Measurements from ENCODE around the gene GLTP.
"Not testable (repeated sequence)": the region's sequence is repeated elsewhere in the genome, so short reads cannot be mapped to it uniquely, and the experiment has no call there.

GLTP gene, protein sequence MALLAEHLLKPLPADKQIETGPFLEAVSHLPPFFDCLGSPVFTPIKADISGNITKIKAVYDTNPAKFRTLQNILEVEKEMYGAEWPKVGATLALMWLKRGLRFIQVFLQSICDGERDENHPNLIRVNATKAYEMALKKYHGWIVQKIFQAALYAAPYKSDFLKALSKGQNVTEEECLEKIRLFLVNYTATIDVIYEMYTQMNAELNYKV

DNA sequence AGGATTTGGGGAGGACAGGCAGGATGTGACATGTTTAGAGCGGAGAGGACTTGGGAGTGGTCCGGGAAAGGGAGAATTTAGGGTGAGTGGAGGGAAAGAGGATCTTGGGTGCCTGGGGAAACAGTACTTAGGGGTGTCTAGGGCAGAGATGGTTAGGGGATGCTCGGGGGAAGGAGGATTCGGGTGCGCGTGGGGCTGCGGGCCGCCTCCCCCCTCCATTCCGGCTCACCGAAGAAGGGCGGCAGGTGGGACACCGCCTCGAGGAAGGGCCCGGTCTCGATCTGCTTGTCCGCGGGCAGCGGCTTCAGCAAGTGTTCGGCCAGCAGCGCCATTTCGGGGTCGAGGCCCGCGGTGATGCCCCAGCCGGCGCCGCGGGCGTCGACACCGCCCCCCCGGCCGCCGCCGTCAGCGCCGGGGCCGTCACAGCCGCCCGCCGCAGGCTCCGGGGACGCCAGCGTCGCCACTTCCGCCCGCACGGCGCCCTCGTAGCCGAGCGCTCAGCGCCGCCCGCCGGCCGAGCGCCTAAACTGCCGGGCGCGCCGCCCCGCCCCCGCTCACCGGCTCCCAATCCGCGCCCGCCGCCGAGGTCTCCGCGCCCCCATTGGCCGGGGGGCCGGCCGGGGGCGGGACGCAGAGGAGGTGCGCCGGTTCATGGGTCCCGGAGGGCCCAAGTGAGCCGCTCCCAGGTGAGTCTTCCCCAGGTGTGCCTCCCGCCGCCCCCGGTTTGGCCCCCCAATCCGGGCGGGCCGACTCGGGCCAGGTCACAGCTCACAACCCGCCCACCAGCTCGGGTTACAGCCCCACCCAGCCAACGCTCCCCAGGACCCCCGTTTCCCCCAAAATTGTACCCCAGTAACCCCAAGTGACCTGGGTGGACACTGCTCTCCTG lies at the start of gene GLTP:
Gene GLTP, minus strand, starts transcription at position 499 of the 889 bp plus-strand sequence. Its CDS starts 167 bp downstream, at position 332.
- Histone ChIP-seq H3K27me3 (ENCODE audit: insufficient read depth, low read length) (peaks cover 23% of the 10 kb centered on the region), H3K4me3 (ENCODE audit: low read length) (peak within 1 kb of the TSS; percentile 80), H3K9me3 (ENCODE audit: insufficient read depth, low read depth, low read length) (no peaks in the 10 kb centered on the region), H3K27ac (ENCODE audit: low read length) (no peak within 1 kb of the TSS), H3K4me1 (ENCODE audit: insufficient read depth, low read length) (peaks cover 15% of the 10 kb centered on the region), H3K9ac (ENCODE audit: low read depth, low read length) (peak within 1 kb of the TSS; percentile 72), H3K36me3 (ENCODE audit: insufficient read depth, low read depth, low read length) (no peaks in the 10 kb centered on the region)

DNA sequence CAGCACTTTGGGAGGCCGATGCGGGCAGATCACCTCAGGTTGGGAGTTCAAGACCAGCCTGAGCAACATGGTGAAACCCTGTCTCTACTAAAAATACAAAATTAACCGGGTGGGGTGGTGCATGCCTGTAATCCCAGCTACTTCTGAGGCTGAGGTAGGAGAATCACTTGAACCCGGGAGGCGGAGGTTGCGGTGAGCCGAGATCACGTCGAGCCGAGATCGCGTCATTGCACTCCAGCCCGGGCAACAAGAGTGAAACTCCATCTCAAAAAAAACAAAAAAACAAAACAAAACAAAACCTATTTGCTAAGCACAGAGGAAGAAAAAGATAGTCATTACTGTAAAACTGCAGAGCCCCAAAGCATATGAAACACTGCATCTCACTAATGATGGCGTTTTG lies 49.0 kb upstream of the GLTP start:
- H3K9me3 ChIP-seq (ENCODE audit: insufficient read depth, low read depth, low read length); H3K27ac ChIP-seq (ENCODE audit: low read length); H3K4me3 ChIP-seq (ENCODE audit: low read length); H3K27me3 ChIP-seq (ENCODE audit: insufficient read depth, low read length); H3K4me1 ChIP-seq (ENCODE audit: insufficient read depth, low read length); H3K9ac ChIP-seq (ENCODE audit: low read depth, low read length): not testable (repeated sequence)
- peaks cover 39% of the 10 kb centered on the region for H3K36me3 ChIP-seq (ENCODE audit: insufficient read depth, low read depth, low read length)

DNA sequence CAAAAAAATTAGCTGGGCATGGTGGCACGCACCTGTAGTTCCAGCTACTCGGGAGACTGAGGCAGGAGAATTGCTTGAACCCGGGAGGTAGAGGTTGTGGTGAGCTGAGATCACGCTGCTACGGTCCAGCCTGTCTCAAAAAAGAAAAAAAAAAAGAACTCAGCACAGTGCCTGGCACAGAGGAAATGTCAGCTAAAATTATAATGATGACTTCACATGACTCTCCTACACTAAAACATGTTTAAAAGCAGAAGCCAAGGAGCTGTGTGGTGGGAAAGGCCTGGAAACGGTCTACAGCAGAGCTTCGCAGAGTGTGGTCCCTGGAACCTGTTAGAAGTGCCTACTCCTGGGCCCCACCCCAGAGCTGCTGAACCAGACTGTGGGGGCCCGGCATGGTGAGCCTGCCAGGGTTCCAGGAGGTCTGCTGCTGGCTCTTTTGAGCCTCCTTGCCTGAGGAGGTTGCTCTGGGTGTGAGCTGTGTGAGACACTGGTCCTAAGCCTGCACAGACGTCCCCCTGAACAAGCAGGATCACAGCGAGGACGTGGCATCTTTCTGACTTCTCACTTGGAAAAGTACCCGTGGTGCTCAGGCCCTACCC lies 47.8 kb upstream of the GLTP start:
- Histone ChIP-seq H3K36me3 (ENCODE audit: insufficient read depth, low read depth, low read length) (peaks cover 31% of the 10 kb centered on the region), H3K9ac (ENCODE audit: low read depth, low read length) (no peak overlapping the region), H3K27me3 (ENCODE audit: insufficient read depth, low read length) (no peaks in the 10 kb centered on the region), H3K27ac (ENCODE audit: low read length) (no peak overlapping the region), H3K4me3 (ENCODE audit: low read length) (no peak overlapping the region), H3K9me3 (ENCODE audit: insufficient read depth, low read depth, low read length) (no peaks in the 10 kb centered on the region), H3K4me1 (ENCODE audit: insufficient read depth, low read length) (no peaks in the 10 kb centered on the region)

DNA sequence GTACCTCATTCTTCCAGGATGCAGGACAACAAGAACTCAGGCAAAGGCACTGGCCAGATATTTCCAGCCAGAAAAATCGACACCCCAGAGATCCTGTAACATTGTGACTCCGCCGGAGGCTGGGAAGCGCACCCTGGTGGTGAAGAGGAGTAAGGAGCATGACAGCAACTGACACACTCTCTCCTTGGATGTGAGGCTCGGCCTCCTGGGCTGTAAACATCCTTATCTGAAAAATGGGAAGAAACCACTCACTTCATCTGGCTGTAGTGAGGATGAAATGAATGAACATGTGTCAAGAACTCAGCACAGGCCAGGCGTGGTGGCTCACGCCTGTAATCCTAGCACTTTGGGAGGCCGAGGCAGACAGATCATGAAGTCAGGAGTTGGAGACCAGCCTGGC lies 47.3 kb upstream of the GLTP start:
- Histone ChIP-seq H3K9ac (ENCODE audit: low read depth, low read length) (no peak overlapping the region), H3K27ac (ENCODE audit: low read length) (no peak overlapping the region), H3K4me3 (ENCODE audit: low read length) (no peak overlapping the region), H3K9me3 (ENCODE audit: insufficient read depth, low read depth, low read length) (no peaks in the 10 kb centered on the region), H3K36me3 (ENCODE audit: insufficient read depth, low read depth, low read length) (peaks cover 26% of the 10 kb centered on the region), H3K4me1 (ENCODE audit: insufficient read depth, low read length) (no peaks in the 10 kb centered on the region), H3K27me3 (ENCODE audit: insufficient read depth, low read length) (no peaks in the 10 kb centered on the region)

DNA sequence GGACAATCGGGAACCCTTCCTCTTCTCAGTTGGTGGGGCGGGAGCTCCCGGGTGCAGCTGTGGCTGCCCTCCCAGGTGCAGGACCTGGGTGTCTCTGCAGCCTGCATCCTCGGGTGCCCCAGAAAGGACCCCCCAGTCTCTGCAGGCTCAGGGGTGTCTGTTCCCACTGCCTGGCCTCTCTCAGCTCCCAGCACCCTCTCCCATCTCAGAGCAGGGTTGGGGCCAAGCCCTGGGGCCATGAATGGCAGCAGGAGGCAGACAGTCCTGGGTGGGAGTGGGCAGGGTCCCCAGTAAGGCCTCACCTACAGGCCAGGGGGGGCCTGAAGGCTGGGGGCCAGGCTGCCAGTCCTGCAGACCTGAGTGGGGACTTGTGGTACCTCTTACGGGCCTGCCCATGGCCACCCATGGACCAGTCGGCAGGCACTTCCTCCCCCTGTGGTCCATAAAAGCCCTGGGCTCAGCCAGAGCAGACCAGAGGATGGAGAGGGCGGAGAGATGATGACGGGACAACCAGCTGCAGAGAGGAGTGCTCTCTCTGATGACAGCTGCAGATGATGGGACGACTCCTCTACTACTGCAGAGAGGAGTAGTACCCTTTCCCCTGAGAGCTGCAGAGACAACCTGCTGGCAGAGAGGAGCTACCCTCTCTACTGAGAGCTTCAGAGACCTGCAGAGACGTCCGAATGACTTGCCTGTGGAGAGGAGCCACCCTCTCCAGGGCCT lies 46.3 kb upstream of the GLTP start:
- H3K27me3 ChIP-seq (ENCODE audit: insufficient read depth, low read length): no peaks in the 10 kb centered on the region
- no peak overlapping the region for H3K27ac ChIP-seq (ENCODE audit: low read length)
- H3K4me1 ChIP-seq (ENCODE audit: insufficient read depth, low read length): no peaks in the 10 kb centered on the region
- no peak overlapping the region for H3K4me3 ChIP-seq (ENCODE audit: low read length)
- no peaks in the 10 kb centered on the region for H3K9me3 ChIP-seq (ENCODE audit: insufficient read depth, low read depth, low read length)
- H3K36me3 ChIP-seq (ENCODE audit: insufficient read depth, low read depth, low read length): peaks cover 16% of the 10 kb centered on the region
- no peak overlapping the region for H3K9ac ChIP-seq (ENCODE audit: low read depth, low read length)

DNA sequence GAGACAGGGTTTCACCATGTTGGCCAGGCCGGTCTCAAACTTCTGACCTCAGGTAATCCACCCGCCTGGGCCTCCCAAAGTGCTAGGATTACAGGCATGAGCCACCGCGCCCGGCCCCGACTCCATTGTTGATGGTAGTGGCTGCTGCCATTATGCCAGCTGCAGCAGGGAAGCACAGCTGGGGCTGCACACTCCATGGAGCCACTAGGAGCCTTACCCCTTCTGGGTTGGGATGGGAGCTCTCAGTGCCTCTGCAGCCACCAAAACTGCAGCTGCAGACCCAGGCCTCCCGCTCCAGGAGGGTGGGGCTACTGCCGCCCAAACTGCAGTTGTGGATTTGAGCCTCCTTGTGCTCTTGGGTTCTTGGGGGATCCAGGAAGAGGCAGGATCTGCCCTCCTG lies 45.7 kb upstream of the GLTP start:
- H3K27me3 ChIP-seq (ENCODE audit: insufficient read depth, low read length): no peaks in the 10 kb centered on the region
- no peaks in the 10 kb centered on the region for H3K4me1 ChIP-seq (ENCODE audit: insufficient read depth, low read length)
- no peak overlapping the region for H3K4me3 ChIP-seq (ENCODE audit: low read length)
- no peak overlapping the region for H3K27ac ChIP-seq (ENCODE audit: low read length)
- no peak overlapping the region for H3K9ac ChIP-seq (ENCODE audit: low read depth, low read length)
- H3K36me3 ChIP-seq (ENCODE audit: insufficient read depth, low read depth, low read length): peaks cover 10% of the 10 kb centered on the region; the same call in 1 of the 2 replicates
- H3K9me3 ChIP-seq (ENCODE audit: insufficient read depth, low read depth, low read length): no peaks in the 10 kb centered on the region

DNA sequence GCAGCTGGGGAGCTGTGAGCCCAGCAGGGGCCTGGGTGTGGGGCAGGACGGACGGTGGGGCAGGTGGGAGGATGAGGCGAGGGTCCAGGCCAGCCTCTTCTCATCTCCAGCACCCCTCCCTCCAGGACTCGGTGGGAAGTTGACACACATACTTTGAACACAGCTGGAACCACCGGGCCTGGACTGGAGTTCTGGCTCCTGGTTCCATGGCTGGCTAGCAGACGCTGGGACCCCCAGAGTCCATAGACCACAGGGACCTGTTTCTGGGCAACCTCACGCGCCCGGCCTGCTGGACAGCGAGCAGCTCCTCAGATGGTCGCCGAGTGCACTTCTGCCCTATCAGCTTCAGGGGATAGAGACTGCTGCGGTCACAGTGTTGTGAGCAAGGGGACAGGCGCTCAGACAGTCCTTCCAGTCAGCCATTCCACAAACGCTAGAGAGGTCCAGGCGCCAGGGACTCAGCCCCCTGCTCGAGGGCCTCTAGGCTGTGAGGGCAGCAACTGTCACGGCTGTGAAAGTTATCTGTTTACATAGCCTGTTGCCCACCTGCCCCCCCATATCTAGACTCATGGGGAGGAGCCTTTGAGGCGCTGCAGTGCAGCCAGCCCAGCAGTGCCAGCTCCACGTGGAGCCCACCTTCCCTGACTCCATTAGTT lies 45.0 kb upstream of the GLTP start:
- H3K27ac ChIP-seq (ENCODE audit: low read length): no peak overlapping the region
- no peak overlapping the region for H3K4me3 ChIP-seq (ENCODE audit: low read length)
- no peaks in the 10 kb centered on the region for H3K4me1 ChIP-seq (ENCODE audit: insufficient read depth, low read length)
- H3K9ac ChIP-seq (ENCODE audit: low read depth, low read length): no peak overlapping the region
- no peaks in the 10 kb centered on the region for H3K9me3 ChIP-seq (ENCODE audit: insufficient read depth, low read depth, low read length)
- H3K27me3 ChIP-seq (ENCODE audit: insufficient read depth, low read length): no peaks in the 10 kb centered on the region
- peaks cover 5% of the 10 kb centered on the region; the same call in 1 of the 2 replicates for H3K36me3 ChIP-seq (ENCODE audit: insufficient read depth, low read depth, low read length)

DNA sequence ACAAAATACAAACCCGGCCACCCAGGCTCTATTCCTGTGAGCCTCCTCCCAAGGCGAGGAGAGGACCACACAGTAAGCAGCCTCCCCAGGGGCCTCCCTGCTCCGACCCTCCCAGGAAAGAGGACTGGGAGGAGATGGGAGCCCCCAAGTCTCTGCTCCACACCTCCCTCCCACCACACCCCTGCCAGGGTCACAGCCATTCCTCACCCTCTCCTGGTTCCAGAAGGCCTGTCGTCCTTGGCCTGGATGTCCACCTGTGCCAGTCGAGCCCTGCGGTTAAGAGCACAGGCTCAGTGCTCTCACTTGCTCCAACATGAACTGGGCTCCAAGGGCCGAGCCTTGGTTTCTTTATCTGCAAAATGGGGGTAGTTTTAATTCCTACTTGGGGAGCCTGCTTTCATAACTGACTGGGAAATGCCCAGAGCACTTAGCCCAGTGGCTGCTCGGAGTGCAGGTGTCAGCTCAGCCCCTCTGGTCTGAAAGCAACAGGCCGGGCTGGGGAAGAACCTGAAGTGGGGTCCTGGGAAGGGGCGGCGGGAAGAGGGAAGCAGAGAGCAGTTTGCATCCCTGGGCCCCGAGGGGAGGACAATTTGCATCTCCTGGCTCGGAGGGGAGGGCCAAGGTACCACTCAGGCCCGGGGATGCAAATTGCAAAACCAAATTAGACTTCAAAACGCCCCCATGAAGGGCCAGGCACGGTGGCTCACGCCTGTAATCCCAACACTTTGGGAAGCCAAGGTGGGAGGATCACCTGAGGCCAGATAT lies 43.3 kb upstream of the GLTP start:
- Histone ChIP-seq H3K27me3 (ENCODE audit: insufficient read depth, low read length) (no peaks in the 10 kb centered on the region), H3K27ac (ENCODE audit: low read length) (no peak overlapping the region), H3K4me3 (ENCODE audit: low read length) (no peak overlapping the region), H3K9me3 (ENCODE audit: insufficient read depth, low read depth, low read length) (no peaks in the 10 kb centered on the region; the same call in 1 of the 2 replicates), H3K36me3 (ENCODE audit: insufficient read depth, low read depth, low read length) (no peaks in the 10 kb centered on the region), H3K4me1 (ENCODE audit: insufficient read depth, low read length) (no peaks in the 10 kb centered on the region), H3K9ac (ENCODE audit: low read depth, low read length) (no peak overlapping the region)

DNA sequence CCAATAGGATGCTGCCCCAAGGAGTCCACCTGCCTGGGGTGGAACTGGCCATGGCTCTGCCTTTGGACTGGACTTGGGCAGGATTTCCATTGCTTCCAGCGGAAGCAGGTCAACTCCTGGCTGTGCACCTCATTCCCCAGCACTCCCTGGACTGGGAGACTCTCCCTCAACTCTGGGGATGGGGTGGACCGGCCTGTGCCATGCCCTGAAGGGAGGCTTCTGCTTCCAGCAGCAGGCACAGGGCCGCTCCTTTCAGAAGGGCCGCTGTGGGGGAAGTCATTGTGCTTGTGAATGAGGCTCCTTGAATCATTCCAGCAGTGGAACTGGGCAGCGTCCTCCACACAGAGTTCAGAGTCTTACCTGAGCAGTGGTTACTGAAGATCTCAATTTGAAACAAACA lies 42.7 kb upstream of the GLTP start:
- Histone ChIP-seq H3K4me3 (ENCODE audit: low read length) (no peak overlapping the region), H3K9ac (ENCODE audit: low read depth, low read length) (no peak overlapping the region), H3K27ac (ENCODE audit: low read length) (no peak overlapping the region), H3K9me3 (ENCODE audit: insufficient read depth, low read depth, low read length) (no peaks in the 10 kb centered on the region; the same call in 1 of the 2 replicates), H3K4me1 (ENCODE audit: insufficient read depth, low read length) (no peaks in the 10 kb centered on the region), H3K27me3 (ENCODE audit: insufficient read depth, low read length) (no peaks in the 10 kb centered on the region), H3K36me3 (ENCODE audit: insufficient read depth, low read depth, low read length) (no peaks in the 10 kb centered on the region)

DNA sequence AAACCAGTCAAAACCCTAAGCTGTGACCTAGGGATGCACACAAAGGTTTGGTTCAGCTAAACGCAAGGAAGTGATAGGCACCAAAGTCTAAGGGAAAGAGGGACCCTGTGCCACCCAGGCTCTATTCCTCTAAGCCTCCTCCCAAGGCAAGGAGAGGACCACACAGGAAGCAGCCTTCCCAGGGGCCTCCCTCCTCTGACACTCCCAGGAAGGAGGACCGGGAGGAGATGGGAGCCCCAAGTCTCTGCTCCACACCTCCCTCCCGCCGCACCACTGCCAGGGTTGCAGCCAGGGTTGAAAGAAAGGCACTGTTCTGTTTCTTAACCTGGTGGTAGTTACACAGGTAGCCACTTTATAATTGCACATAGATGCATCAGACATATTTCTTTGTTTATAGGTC lies 41.6 kb upstream of the GLTP start:
- H3K27ac ChIP-seq (ENCODE audit: low read length): no peak overlapping the region
- no peaks in the 10 kb centered on the region for H3K4me1 ChIP-seq (ENCODE audit: insufficient read depth, low read length)
- H3K9ac ChIP-seq (ENCODE audit: low read depth, low read length): no peak overlapping the region
- no peak overlapping the region for H3K4me3 ChIP-seq (ENCODE audit: low read length)
- peaks cover 8% of the 10 kb centered on the region; the same call in 1 of the 2 replicates for H3K36me3 ChIP-seq (ENCODE audit: insufficient read depth, low read depth, low read length)
- no peaks in the 10 kb centered on the region; the same call in 1 of the 2 replicates for H3K9me3 ChIP-seq (ENCODE audit: insufficient read depth, low read depth, low read length)
- no peaks in the 10 kb centered on the region for H3K27me3 ChIP-seq (ENCODE audit: insufficient read depth, low read length)

Data from iPS-20b (cell line).